Measurements from ENCODE around the gene TMEM44.

DNA sequence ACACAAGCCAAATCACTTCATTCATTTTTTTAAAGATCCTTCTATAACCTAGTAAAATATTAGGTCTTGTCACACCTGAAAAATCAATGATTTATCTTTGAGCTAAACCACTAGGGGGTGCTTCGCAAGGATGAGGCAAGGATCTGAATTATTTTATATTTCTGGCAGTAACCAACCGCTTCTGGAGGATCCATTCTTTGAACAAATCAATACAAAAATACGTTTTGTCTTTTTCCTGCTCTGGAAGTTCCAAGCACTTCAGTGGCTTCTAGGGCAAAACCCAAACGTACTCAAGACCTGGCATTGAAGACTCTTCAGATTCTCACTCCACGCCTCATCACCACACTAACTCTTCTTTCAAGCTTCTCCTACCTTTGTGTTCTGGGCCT, 38.3 kb upstream of the TMEM44 start:
- TF ChIP-seq HDAC8 (tag; IDR thresholded peaks at IDR 0.05), result no peak
- TF ChIP-seq TBP (optimal IDR thresholded peaks at IDR 0.05; ENCODE audit: low read depth, low read length), result no peak
- TF ChIP-seq LEF1 (IDR thresholded peaks at IDR 0.05), result no peak
- no peak for TF ChIP-seq ZKSCAN1 (IDR thresholded peaks at IDR 0.05; ENCODE audit: low read depth, low read length)
- TF ChIP-seq, protein P1, sequence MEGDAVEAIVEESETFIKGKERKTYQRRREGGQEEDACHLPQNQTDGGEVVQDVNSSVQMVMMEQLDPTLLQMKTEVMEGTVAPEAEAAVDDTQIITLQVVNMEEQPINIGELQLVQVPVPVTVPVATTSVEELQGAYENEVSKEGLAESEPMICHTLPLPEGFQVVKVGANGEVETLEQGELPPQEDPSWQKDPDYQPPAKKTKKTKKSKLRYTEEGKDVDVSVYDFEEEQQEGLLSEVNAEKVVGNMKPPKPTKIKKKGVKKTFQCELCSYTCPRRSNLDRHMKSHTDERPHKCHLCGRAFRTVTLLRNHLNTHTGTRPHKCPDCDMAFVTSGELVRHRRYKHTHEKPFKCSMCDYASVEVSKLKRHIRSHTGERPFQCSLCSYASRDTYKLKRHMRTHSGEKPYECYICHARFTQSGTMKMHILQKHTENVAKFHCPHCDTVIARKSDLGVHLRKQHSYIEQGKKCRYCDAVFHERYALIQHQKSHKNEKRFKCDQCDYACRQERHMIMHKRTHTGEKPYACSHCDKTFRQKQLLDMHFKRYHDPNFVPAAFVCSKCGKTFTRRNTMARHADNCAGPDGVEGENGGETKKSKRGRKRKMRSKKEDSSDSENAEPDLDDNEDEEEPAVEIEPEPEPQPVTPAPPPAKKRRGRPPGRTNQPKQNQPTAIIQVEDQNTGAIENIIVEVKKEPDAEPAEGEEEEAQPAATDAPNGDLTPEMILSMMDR (IDR thresholded peaks at IDR 0.05 in 2 of 3, conservative IDR thresholded peaks at IDR 0.05 in 1 of 3; ENCODE audit: insufficient read depth in 2 of 3, low read depth in 1 of 3, low read length in 3 of 3), result peak; percentile 49 to 63 (median 60); a peak in 5 of 6 replicates
- TF ChIP-seq ZNF274 (IDR thresholded peaks at IDR 0.05; ENCODE audit: borderline replicate concordance, low read depth, low read length), result no peak
- TF ChIP-seq CBFA2T3 (IDR thresholded peaks at IDR 0.05), result no peak
- TF ChIP-seq EP300 (IDR thresholded peaks at IDR 0.05; ENCODE audit: low read length), result no peak
- no peak for TF ChIP-seq MTA2 (IDR thresholded peaks at IDR 0.05; ENCODE audit: low read depth)
- TF ChIP-seq POLR2A (conservative IDR thresholded peaks at IDR 0.05), result no peak
- TF ChIP-seq ZBTB17 (CRISPR knock-in tag; IDR thresholded peaks at IDR 0.05), result no peak
- TF ChIP-seq, protein P2, sequence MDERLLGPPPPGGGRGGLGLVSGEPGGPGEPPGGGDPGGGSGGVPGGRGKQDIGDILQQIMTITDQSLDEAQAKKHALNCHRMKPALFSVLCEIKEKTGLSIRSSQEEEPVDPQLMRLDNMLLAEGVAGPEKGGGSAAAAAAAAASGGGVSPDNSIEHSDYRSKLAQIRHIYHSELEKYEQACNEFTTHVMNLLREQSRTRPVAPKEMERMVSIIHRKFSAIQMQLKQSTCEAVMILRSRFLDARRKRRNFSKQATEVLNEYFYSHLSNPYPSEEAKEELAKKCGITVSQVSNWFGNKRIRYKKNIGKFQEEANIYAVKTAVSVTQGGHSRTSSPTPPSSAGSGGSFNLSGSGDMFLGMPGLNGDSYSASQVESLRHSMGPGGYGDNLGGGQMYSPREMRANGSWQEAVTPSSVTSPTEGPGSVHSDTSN (CRISPR knock-in tag; IDR thresholded peaks at IDR 0.05; ENCODE audit: low read depth), result no peak
- TF ChIP-seq, protein P2 (tag; conservative IDR thresholded peaks at IDR 0.05; ENCODE audit: low read depth), result peak; percentile 72; the same call in 1 of the 2 replicates
- no peak for TF ChIP-seq RNF2 (IDR thresholded peaks at IDR 0.05)
